Posterior vena cava (tissue), 2 donors: ENCODE data around the gene CCDC194. TPM values are rescaled to one million over a fixed set of nuclear protein-coding genes. Genes with fewer than 3 reads are reported as not detected.
A peak's percentile ranks its signal among the peaks of the same experiment; 100 is the strongest.

ENCODE experiments used
- DNase-seq: peaks from one replicate; pipeline ENCODE4 v3.0.0-alpha.2; 2020; ENCODE audit warnings: low spot score
- intact Hi-C, 2 donors: fragments of 100-400 bp; cut with DNase I; formaldehyde crosslinking; loops; one replicate each; pipeline versions ENCODE4 v1.14.1 to v1.14.2; 2022 to 2023
- total RNA-seq, 2 donors: library from RNA; stranded (reverse); fragmentation: NEBNext Ultra II Directional; extraction: Animal tissue kit (Norgen Biotek cat#: 25700); gene quantifications; one replicate each; pipeline ENCODE4 v1.2.1, GENCODE V29; 2021
- donor health status: DM: yes; HTN: yes; CAD: no.
- donor health status: DM: yes; HTN: yes; CAD: no.

CCDC194 gene
- total RNA-seq, 2 donors from 2014 or later = 0.52 TPM; not detected in 1

- intact Hi-C loops = no loop called here
- DNase-seq = no peak
These were observed 12.8 kb upstream of the CCDC194 start for GRCh38 chr19:17406887-17407196.

DNA sequence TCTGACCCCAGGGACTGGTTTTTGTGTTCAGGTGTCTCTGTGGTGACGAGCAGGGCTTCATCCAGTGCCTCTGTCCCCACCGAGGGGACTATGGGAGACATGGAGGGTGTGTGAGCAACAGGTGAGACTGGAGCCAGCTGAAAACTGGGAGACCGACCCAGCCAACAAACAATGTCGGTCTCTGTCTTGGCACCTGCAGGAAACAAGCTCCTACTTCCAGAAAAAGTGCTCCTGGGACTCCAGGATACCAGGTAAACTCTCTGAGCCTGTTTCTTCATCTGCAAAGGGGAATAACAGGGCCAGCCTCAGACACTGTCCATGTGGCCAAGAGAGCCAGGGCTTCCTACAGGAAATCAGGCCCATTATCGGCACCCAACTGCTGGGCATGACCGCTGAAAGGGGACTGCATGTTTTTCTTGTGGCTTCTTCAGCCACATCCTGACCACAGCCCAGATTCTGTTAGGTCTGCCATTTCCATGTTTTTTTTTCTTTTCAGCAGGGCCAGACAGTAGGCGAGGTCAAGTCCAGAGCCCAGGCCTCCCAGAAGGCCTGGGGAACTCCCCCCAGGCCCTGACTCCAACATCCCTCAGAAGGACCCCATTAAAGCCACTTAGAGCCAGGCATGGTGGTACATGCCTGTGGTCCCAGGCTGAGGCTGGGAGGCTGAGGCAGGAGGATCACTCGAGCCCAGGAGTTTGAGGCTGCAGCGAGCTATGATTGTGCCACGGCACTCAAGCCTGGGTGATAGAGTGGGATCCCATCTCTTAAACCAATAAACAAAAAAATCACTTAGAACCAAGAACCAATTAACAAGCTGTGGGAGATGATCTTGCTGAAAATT is 12.3 kb upstream of the CCDC194 start:
- intact Hi-C loops = no loop called here
- no peak for DNase-seq

- no peak for DNase-seq
- intact Hi-C loops = no loop called here
These were observed 11.5 kb upstream of the CCDC194 start, which contains the start of gene BST2 for GRCh38 chr19:17405250-17406045. Gene BST2 (minus strand): TSS chr19:17405630. CDS start chr19:17405575, 55 bp downstream.

- intact Hi-C loops = no loop called here
- no peak for DNase-seq
These were observed 10.7 kb upstream of the CCDC194 start for GRCh38 chr19:17404621-17405249.

- DNase-seq = no peak
- intact Hi-C loops = no loop called here
These were observed 10.0 kb upstream of the CCDC194 start for GRCh38 chr19:17404015-17404414.

DNA sequence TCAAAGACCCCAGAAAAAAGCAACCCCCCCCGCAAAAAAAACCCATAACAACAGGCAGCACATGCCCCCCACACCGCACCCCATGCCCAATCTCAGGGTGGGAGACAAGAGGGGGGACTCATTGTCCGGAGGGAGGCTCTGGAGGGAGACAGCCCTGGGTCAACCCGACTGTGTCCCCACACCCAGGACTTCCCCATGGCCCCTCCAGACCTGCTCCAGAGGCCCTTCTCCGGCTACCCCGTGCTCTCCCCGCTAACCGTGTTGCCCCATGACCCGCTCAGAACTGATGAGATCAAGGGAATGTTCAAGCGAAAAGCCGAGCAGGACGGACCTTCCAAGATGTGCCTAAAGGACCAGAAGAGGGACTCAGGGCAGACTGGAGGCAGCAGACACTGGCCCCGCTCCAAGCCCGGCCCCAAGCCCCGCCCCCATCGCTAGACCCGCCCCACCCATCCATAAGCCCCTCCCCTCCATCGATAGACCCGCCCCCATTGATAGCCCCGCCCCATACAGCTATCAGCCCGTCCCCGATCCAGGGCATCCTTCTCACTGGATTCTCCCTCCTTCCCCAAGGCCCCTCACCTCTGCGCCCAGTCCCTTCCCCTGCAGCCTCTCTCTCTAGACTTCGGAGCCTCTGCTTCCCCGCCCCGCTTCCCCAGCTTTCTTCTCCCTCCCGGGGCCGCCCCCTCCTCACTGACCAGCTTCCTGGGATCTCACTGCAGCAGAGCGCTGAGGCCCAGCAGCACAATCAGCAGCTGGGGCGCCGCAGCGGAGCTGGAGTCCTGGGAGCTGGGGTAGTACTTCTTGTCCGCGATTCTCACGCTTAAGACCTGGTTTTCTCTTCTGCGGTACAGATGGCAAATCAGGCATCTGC is 9.2 kb upstream of the CCDC194 start:
- intact Hi-C loops = no loop called here
- DNase-seq = no peak

DNA sequence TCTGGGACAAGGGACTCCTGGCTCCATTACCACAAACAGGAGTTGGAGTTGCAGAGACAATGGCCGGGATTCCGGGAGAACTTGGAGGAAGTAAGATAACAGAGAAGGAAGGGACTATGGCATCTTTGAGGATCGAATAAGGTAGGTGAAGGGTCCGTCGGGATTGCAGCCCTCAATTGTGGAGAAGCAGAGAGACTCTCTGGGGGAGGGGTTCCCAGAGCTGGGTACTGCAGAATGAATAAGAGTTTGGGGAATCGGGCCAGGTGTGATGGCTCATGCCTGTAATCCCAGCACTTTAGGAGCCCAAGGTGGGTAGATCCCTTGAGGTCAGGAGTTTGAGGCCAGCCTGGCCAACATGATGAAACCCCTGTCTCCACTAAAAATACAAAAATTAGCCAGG is 7.6 kb upstream of the CCDC194 start:
- no peak for DNase-seq
- intact Hi-C loops = no loop called here

DNA sequence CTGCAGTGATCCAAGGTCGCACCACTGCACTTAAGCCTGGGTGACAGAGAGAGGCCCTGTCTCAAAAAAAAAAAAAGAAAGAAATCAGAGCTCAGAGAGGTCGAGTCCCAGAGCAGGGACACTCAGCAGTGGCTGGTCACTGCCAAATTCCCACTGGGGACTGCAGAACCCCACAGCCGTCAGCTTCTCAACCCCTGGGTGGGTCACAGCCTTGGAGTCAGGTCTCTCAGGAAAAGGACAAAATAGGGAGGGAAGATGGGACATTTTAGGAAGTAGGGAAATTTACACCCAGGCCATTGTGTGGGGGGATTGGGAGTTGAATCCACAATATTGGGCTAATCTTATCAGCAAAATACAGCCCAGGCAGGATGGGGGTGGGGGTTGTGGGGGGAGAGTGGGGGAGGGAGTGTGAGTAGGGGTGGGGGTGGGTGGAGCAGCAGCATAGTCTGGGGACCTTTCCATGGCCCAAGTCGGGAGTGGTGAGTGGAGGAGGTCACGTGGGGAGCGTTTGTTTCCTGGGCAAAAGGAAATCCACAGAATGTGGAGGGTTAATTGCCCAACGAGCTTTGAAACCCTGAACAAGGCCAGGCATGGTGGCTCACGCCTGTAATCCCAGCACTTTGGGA is 5.0 kb upstream of the CCDC194 start:
- intact Hi-C loops = loop anchor here in 1 of 2 donors (5.0 kb wide), 1 partner anchor 68 kb away; no protein-coding TSS in a partner anchor
- no peak for DNase-seq

DNA sequence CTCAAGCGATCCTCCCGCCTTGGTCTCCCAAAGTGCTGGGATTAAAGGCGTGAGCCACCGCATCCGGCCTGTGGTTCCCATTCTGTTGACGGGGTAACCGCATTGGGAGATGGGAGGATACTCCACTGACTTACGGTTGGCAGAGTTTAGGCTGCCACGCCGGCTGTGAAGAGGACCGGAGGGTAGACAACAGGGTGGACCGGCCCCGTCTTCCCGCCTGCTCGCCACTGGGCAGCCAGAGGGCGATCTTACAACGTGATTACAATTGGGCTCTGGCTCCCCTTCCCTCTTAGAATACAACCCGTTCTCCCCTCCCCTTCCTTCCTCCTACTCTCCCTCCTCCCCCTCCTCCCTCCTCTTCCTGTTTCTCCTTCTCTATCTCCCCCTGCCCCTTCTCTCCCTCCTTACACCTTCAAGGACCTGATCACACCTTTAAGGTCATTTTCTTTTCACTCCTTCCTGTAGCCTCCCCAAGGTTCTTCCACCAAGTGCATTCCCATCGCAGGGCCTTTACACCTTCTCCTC is 957 bp upstream of the CCDC194 start:
- no peak for DNase-seq
- intact Hi-C loops = loop anchor here (5.0 kb wide), 2 partner anchors 53 to 72 kb away; no protein-coding TSS in a partner anchor

DNA sequence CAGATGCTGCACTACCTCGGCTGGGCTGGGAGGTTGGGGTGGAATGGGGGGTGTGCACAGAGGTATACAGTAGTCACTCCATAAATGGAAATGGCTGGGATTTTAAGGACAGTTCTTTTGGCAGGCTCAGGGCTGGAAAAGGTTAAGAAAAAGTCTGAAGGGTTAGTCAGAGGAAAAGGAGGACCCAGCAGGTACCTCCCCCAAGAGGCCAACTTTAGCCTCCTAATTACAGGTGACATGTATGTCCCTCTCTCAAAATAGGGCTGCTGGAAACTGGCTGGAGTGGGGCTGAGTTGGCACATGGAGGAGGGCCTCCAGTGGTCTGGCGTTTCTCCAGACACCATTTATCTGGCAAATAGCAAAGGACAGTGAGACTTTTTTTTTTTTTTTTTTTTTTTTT is 994 bp downstream of the CCDC194 start:
- no peak for DNase-seq
- intact Hi-C loops = loop anchor here in 1 of 2 donors (5.0 kb wide), 1 partner anchor 51 kb away; no protein-coding TSS in a partner anchor

GRCh38 chr19:17391371-17392151 is 2.4 kb downstream of the CCDC194 start:
- intact Hi-C loops = loop anchor here in 1 of 2 donors (5.0 kb wide), 1 partner anchor 49 kb away; no protein-coding TSS in a partner anchor
- DNase-seq = no peak

DNA sequence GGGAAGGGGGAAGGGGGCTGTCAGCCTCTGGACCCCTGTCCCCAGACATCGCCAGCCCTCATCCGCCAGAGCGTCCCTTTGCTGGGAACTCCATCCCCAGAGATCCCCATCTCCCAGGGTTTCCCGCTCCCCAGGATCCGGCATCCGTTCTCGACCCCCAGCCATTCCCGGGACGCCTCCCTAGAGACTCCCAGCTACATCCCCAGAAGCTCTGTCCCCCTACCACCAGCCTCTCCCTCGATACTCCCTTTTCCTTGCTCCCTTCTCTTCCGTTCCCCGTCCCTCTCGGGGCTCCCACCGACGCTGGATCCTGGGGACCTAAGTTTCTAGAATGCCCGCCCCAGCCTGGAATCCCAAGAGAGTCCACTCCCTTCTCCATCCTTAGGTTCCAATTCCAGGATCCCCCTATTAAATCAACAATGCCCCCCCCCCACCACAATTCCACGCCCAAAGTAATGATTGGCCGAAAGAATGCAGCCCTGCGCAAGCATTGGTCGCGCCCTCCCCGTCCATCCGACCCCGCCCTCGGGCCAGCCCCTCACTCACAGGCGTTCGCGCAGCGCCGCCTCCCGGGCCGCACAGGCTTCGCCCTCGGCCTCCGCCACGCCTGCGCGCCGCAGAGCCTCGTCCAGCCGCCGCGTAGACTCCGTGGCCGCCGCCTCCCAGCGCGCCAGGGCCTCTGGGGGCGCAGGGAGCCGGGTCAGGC is 3.2 kb downstream of the CCDC194 start:
- intact Hi-C loops = loop anchor here in 1 of 2 donors (5.0 kb wide), 1 partner anchor 49 kb away; no protein-coding TSS in a partner anchor
- peak; percentile 97 for DNase-seq

GRCh38 chr19:17389957-17390664 is 3.9 kb downstream of the CCDC194 start:
- intact Hi-C loops = loop anchor here (2.0 to 5.0 kb wide), 3 partner anchors 43 to 98 kb away; no protein-coding TSS in a partner anchor
- DNase-seq = no peak

DNA sequence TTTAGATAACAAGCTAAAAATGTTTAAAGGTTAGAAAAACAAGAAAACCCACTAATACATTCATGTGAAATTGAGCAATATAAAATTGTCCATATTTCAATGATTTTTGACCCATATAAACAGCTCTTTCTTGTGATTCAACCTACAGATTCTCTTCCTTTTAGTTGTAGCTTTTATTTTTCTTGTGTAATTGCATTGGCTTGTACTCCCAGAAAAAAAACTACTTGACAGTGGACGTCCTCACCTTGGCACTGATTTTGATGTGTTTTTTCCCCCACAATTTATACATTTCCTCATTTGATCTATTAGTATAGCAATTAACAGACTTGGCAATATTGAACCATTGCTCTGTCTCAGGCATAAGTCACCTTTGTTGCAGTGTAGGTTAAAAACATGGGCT is 4.7 kb downstream of the CCDC194 start:
- intact Hi-C loops = loop anchor here in 1 of 2 donors (2.0 to 5.0 kb wide), 2 partner anchors 42 to 97 kb away; no protein-coding TSS in a partner anchor
- no peak for DNase-seq

DNA sequence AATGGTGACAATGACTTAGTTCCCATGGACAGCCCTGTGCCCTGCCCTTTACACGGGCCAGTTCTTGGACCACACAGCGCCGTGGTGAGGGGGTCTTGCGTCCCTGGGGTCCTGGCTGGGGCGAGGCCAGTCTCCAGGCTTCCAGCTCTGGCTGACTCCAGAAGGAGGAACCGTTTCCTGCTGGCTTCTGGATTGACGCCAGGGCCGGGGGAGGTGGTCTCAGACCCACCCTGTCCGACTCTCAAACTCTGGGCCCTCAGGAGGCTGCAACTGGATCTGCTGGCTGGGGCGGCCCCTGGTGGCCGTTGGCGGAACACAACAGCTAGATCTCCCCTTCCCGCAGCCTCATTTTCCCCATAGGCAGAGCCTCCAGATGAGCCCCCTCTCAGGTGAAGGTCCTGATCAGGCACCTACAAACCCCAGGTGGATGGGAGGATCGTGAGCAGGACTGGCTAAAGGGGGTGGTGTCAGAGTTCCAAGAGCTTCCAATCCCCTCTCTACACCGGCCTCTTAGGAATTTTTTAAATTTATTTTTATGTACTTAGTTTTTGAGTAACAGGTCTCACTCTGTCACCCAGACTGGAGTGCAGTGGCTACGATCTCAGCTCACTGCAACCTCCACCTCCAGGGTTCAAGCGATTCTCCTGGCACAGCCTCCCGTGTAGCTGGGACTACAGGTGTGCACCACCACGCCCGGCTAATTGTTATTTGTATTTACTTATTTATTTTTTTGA is 8.0 kb downstream of the CCDC194 start:
- peak; percentile 88 for DNase-seq

More for the DNA sequence above, 8.0 kb downstream of the CCDC194 start:
- intact Hi-C loops = loop anchor here in 1 of 2 donors (5.0 kb wide), 1 partner anchor 94 kb away; no protein-coding TSS in a partner anchor
